ENCODE results near the gene KRT10. TPM values are rescaled to one million over a fixed set of nuclear protein-coding genes. Genes with fewer than 3 reads are reported as not detected.

KRT10 gene
- total RNA-seq, 1 experiment from 2014 or later, result 28.4 TPM

- Histone ChIP-seq H2BK5ac (ENCODE audit: insufficient read length, low read length) (no peak overlapping the region), H3K4me2 (ENCODE audit: insufficient read depth, insufficient read length, low read length) (peak overlapping the region; percentile 66), H2BK120ac (ENCODE audit: low read depth, low read length, poor library complexity, severe bottlenecking) (no peak overlapping the region), H2BK20ac (ENCODE audit: low read depth, low read length, poor library complexity, severe bottlenecking) (no peak overlapping the region), H2AK5ac (ENCODE audit: insufficient read length, low read length) (no peak overlapping the region), H3K4ac (ENCODE audit: low read depth, low read length) (no peak overlapping the region), H3K27me3 (ENCODE audit: insufficient read depth, low read length) (no peaks in the 10 kb centered on the region), H3K14ac (ENCODE audit: insufficient read depth, low read length) (no peak overlapping the region; the same call in 1 of the 2 replicates), H3K56ac (ENCODE audit: insufficient read length, low read depth, low read length) (no peak overlapping the region), H4K91ac (ENCODE audit: insufficient read length, low read depth, low read length) (no peak overlapping the region), H3K27ac (ENCODE audit: insufficient read length, low read depth, low read length) (no peak overlapping the region), H3K9me3 (ENCODE audit: control insufficient read depth, low read depth, low read length) (no peaks in the 10 kb centered on the region), H4K8ac (replicated peaks; ENCODE audit: insufficient read length, low read depth, low read length) (no peak overlapping the region), H3K9ac (ENCODE audit: extremely low read depth, insufficient read length, low read length) (peak overlapping the region; percentile 19), H3K18ac (ENCODE audit: insufficient read length, low read depth, low read length) (no peak overlapping the region), H4K20me1 (ENCODE audit: control insufficient read depth, insufficient read depth, insufficient read length) (no peaks in the 10 kb centered on the region), H2BK15ac (ENCODE audit: low read depth, low read length) (no peak overlapping the region), H3K79me2 (ENCODE audit: insufficient read depth, low read length) (no peaks in the 10 kb centered on the region), H3K79me1 (ENCODE audit: insufficient read depth, low read depth, low read length, poor library complexity, severe bottlenecking) (no peaks in the 10 kb centered on the region), H3K23me2 (ENCODE audit: insufficient read length, low read depth, low read length, poor library complexity, severe bottlenecking) (peaks cover 3% of the 10 kb centered on the region), H3K23ac (ENCODE audit: insufficient read length, low read depth, low read length) (no peak overlapping the region), H3K4me1 (ENCODE audit: insufficient read depth, low read length) (no peaks in the 10 kb centered on the region), H2AFZ (ENCODE audit: low read length) (peak overlapping the region; percentile 6), H4K5ac (ENCODE audit: insufficient read length, low read depth, low read length) (no peak overlapping the region), H2BK12ac (ENCODE audit: insufficient read length, low read depth, low read length) (no peak overlapping the region), H3T11ph (ENCODE audit: low read length) (no peak overlapping the region)
- Mint-ChIP-seq H3K4me1 (peaks cover 0 to 8% of the 10 kb centered on the region in 2 experiments; a peak in 1 of 4 replicates), H3K4me3 (peak overlapping the region; percentile 78 to 85), H3K27ac (peak overlapping the region; percentile 44 to 90 (median 88); a peak in 5 of 7 replicates), H3K27me3 (ENCODE audit: low read depth) (peaks cover 76% of the 10 kb centered on the region), H3K9me3 (no peaks in the 10 kb centered on the region), H3K36me3 (ENCODE audit: insufficient read depth in 1 of 3, low read depth in 3 of 3) (peaks cover 0 to 13% (median 10%) of the 10 kb centered on the region in 3 experiments; a peak in 5 of 7 replicates)
- TF ChIP-seq CTCF (conservative IDR thresholded peaks at IDR 0.05), result no peak
- WGBS (ENCODE audit: extremely low coverage, insufficient read length, low lambda C conversion rate), result no CpG with 5 or more reads among the region's 73 CpGs
- DNase-seq, result peak; percentile 90
Observed at GRCh38 chr17:40818733-40819527, 3.5 kb downstream of the KRT10 start.

All from H9 (cell line).